ENCODE data around the gene CALY.

The CALY gene

DNA sequence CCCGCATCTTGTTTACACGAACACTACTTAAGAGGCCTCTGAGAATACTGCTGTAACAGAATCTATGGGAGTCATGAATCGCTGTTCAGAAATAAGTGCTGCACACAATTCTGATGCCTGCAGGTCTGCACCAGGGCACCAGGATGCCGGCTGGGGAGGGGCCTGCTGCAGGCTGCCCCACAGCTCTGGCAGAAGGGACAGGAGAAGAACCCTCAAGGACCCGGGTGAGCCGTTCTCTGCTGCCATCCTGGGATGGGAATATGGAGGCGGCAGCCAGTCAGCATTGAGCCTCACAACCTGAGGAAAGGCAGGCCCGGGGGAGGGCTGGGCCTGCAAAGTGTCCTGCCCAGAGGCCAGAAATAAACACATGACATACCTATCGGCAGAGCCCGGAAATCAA is 39.2 kb downstream of the CALY start:
- H3K4me1 ChIP-seq (ENCODE audit: control insufficient read depth, insufficient read depth, low read length, unreplicated experiment): peaks cover 19% of the 10 kb centered on the region
- H2AFZ ChIP-seq (ENCODE audit: low read length, unreplicated experiment): no peak overlapping the region
- no peak overlapping the region for H3K4me3 ChIP-seq (ENCODE audit: low read depth, low read length)
- no peaks in the 10 kb centered on the region for H3K27me3 ChIP-seq (ENCODE audit: insufficient read depth, low read length)
- peaks cover 27% of the 10 kb centered on the region; the same call in 1 of the 2 replicates for H3K36me3 ChIP-seq (ENCODE audit: insufficient read depth, low read length)
- no peak overlapping the region for H3K27ac ChIP-seq (ENCODE audit: low read depth, low read length)
- no peaks in the 10 kb centered on the region for H3K79me2 ChIP-seq (ENCODE audit: control insufficient read depth, insufficient read depth, low read length, unreplicated experiment)

GRCh38 chr10:133295426-133296320 is 41.0 kb downstream of the CALY start:
- H3K4me1 ChIP-seq (ENCODE audit: control insufficient read depth, insufficient read depth, low read length, unreplicated experiment): peaks cover 21% of the 10 kb centered on the region
- no peak overlapping the region for H3K27ac ChIP-seq (ENCODE audit: low read depth, low read length)
- no peak overlapping the region for H2AFZ ChIP-seq (ENCODE audit: low read length, unreplicated experiment)
- no peak overlapping the region for H3K4me3 ChIP-seq (ENCODE audit: low read depth, low read length)
- H3K79me2 ChIP-seq (ENCODE audit: control insufficient read depth, insufficient read depth, low read length, unreplicated experiment): no peaks in the 10 kb centered on the region
- H3K36me3 ChIP-seq (ENCODE audit: insufficient read depth, low read length): peaks cover 27% of the 10 kb centered on the region
- no peaks in the 10 kb centered on the region for H3K27me3 ChIP-seq (ENCODE audit: insufficient read depth, low read length)

GRCh38 chr10:133294189-133294588 is 42.5 kb downstream of the CALY start:
- no peaks in the 10 kb centered on the region for H3K79me2 ChIP-seq (ENCODE audit: control insufficient read depth, insufficient read depth, low read length, unreplicated experiment)
- H3K4me1 ChIP-seq (ENCODE audit: control insufficient read depth, insufficient read depth, low read length, unreplicated experiment): peaks cover 21% of the 10 kb centered on the region
- peak overlapping the region; percentile 39 for H3K27ac ChIP-seq (ENCODE audit: low read depth, low read length)
- H3K36me3 ChIP-seq (ENCODE audit: insufficient read depth, low read length): peaks cover 24% of the 10 kb centered on the region
- no peak overlapping the region for H3K4me3 ChIP-seq (ENCODE audit: low read depth, low read length)
- no peaks in the 10 kb centered on the region for H3K27me3 ChIP-seq (ENCODE audit: insufficient read depth, low read length)
- H2AFZ ChIP-seq (ENCODE audit: low read length, unreplicated experiment): no peak overlapping the region

DNA sequence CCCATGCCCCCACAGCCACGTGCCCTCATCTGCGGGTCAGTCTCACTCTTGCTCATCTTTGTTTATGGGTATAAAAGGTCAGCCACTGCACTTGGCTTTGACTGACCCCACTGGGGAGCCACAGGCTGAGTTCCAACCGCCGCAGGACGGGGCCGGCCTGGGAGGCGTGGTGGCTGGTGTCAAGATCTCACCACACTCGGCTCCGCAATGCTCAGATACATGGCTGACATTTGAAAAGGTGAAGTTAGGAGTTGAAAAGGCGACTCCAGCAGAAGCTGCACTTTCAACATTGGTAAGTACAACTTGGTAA is 42.9 kb downstream of the CALY start:
- no peaks in the 10 kb centered on the region for H3K79me2 ChIP-seq (ENCODE audit: control insufficient read depth, insufficient read depth, low read length, unreplicated experiment)
- H3K27me3 ChIP-seq (ENCODE audit: insufficient read depth, low read length): no peaks in the 10 kb centered on the region
- H3K4me3 ChIP-seq (ENCODE audit: low read depth, low read length): no peak overlapping the region
- peaks cover 23% of the 10 kb centered on the region for H3K36me3 ChIP-seq (ENCODE audit: insufficient read depth, low read length)
- no peak overlapping the region for H2AFZ ChIP-seq (ENCODE audit: low read length, unreplicated experiment)
- peaks cover 21% of the 10 kb centered on the region for H3K4me1 ChIP-seq (ENCODE audit: control insufficient read depth, insufficient read depth, low read length, unreplicated experiment)
- peak overlapping the region; percentile 39; the same call in 1 of the 2 replicates for H3K27ac ChIP-seq (ENCODE audit: low read depth, low read length)

DNA sequence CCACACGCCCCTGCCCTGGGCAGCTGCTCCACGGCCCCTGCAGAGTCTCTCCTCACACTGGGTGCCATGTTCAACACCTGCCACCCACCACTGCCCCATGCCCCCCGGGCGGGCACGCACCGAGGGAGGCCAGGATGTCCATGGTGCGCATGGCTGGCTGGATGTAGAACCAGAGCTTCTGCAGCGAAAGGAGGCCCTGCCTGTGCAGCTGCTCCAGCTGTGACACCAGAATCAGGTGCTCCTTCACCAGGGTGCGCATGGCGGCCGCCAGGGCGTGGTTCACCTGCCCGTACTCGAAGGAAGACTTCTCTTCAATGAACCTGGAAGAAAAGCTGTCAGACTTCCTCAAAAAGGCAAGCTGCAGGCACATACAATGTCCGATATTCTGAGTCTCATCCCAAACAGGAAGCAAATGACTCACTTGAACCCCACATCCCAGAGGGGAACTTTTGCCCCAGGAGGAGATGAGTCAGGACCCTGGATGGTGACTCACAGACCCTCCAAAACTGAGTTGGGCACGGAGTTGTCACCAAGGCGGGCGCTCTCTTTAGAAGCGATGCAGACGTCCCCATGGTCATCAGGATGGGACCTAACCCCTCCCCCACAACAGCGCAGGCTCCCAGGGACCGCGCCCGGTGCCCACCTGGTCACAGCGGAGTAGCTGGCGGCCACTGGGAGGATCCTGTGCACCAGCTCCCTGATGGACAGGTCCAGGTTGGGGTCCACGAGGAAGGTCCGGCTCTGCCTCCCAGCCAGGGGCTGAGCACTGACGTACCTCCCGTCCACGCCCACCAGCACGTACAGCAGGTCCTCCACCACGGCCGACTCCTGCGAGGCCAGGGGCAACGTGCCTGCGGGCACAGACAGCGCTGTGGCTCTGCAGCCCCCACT is 43.5 kb downstream of the CALY start:
- Histone ChIP-seq H2AFZ (ENCODE audit: low read length, unreplicated experiment) (no peak overlapping the region), H3K79me2 (ENCODE audit: control insufficient read depth, insufficient read depth, low read length, unreplicated experiment) (no peaks in the 10 kb centered on the region), H3K4me1 (ENCODE audit: control insufficient read depth, insufficient read depth, low read length, unreplicated experiment) (peaks cover 21% of the 10 kb centered on the region), H3K27ac (ENCODE audit: low read depth, low read length) (peak overlapping the region; percentile 12; the same call in 1 of the 2 replicates), H3K27me3 (ENCODE audit: insufficient read depth, low read length) (no peaks in the 10 kb centered on the region), H3K4me3 (ENCODE audit: low read depth, low read length) (peak overlapping the region; percentile 51), H3K36me3 (ENCODE audit: insufficient read depth, low read length) (peaks cover 23% of the 10 kb centered on the region)

- Histone ChIP-seq H3K4me3 (ENCODE audit: low read depth, low read length) (no peak overlapping the region), H3K36me3 (ENCODE audit: insufficient read depth, low read length) (peaks cover 24% of the 10 kb centered on the region), H3K79me2 (ENCODE audit: control insufficient read depth, insufficient read depth, low read length, unreplicated experiment) (no peaks in the 10 kb centered on the region), H3K27me3 (ENCODE audit: insufficient read depth, low read length) (no peaks in the 10 kb centered on the region), H3K4me1 (ENCODE audit: control insufficient read depth, insufficient read depth, low read length, unreplicated experiment) (peaks cover 21% of the 10 kb centered on the region), H3K27ac (ENCODE audit: low read depth, low read length) (no peak overlapping the region), H2AFZ (ENCODE audit: low read length, unreplicated experiment) (no peak overlapping the region)
Observed at GRCh38 chr10:133289761-133290160, 46.9 kb downstream of the CALY start.

DNA sequence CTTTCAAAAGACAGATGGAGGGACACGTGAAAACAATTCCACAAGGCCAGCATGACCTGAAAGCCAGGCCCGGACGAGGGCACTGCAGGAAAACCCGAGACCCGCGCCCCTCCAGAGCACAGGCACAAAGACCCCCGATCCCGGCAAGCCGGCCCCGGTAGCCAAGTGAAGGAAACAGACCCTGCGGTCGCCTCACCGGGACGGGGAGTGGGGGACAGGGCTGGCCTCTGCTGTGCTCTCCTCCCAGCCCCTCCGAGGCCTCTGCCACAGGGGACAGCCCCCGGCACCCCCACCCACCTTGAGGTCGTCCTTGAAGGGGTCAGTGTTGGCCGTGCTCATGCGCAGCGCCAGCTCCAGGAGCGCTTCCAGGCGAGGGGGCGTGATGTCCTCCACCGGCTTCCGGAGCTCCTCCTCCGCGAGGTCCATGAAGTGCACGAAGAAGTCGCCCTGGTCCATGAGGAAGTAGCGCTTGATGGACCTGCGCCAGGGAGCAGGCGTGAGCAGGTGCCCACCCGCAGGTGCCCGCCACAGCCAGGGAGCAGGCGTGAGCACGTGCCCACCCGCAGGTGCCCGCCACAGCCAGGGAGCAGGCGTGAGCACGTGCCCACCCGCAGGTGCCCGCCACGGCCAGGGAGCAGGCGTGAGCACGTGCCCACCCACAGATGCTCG is 48.7 kb downstream of the CALY start:
- H3K4me3 ChIP-seq (ENCODE audit: low read depth, low read length): no peak overlapping the region
- no peaks in the 10 kb centered on the region for H3K27me3 ChIP-seq (ENCODE audit: insufficient read depth, low read length)
- no peak overlapping the region for H3K27ac ChIP-seq (ENCODE audit: low read depth, low read length)
- H3K36me3 ChIP-seq (ENCODE audit: insufficient read depth, low read length): peaks cover 26% of the 10 kb centered on the region
- peaks cover 6% of the 10 kb centered on the region for H3K4me1 ChIP-seq (ENCODE audit: control insufficient read depth, insufficient read depth, low read length, unreplicated experiment)
- no peaks in the 10 kb centered on the region for H3K79me2 ChIP-seq (ENCODE audit: control insufficient read depth, insufficient read depth, low read length, unreplicated experiment)
- no peak overlapping the region for H2AFZ ChIP-seq (ENCODE audit: low read length, unreplicated experiment)

GRCh38 chr10:133286366-133286765 is 50.3 kb downstream of the CALY start:
- Histone ChIP-seq H3K27me3 (ENCODE audit: insufficient read depth, low read length) (no peaks in the 10 kb centered on the region), H3K27ac (ENCODE audit: low read depth, low read length) (no peak overlapping the region), H3K4me1 (ENCODE audit: control insufficient read depth, insufficient read depth, low read length, unreplicated experiment) (no peaks in the 10 kb centered on the region), H3K4me3 (ENCODE audit: low read depth, low read length) (no peak overlapping the region), H2AFZ (ENCODE audit: low read length, unreplicated experiment) (no peak overlapping the region), H3K36me3 (ENCODE audit: insufficient read depth, low read length) (peaks cover 26% of the 10 kb centered on the region), H3K79me2 (ENCODE audit: control insufficient read depth, insufficient read depth, low read length, unreplicated experiment) (no peaks in the 10 kb centered on the region)

- H3K27ac ChIP-seq (ENCODE audit: low read depth, low read length): no peak overlapping the region
- no peaks in the 10 kb centered on the region for H3K79me2 ChIP-seq (ENCODE audit: control insufficient read depth, insufficient read depth, low read length, unreplicated experiment)
- peaks cover 23% of the 10 kb centered on the region; the same call in 1 of the 2 replicates for H3K36me3 ChIP-seq (ENCODE audit: insufficient read depth, low read length)
- H3K4me3 ChIP-seq (ENCODE audit: low read depth, low read length): no peak overlapping the region
- no peaks in the 10 kb centered on the region for H3K27me3 ChIP-seq (ENCODE audit: insufficient read depth, low read length)
- no peak overlapping the region for H2AFZ ChIP-seq (ENCODE audit: low read length, unreplicated experiment)
- no peaks in the 10 kb centered on the region for H3K4me1 ChIP-seq (ENCODE audit: control insufficient read depth, insufficient read depth, low read length, unreplicated experiment)
Observed at GRCh38 chr10:133285217-133285616, 51.5 kb downstream of the CALY start.

- H3K27ac ChIP-seq (ENCODE audit: low read depth, low read length): no peak overlapping the region
- H3K4me3 ChIP-seq (ENCODE audit: low read depth, low read length): no peak overlapping the region
- no peaks in the 10 kb centered on the region for H3K79me2 ChIP-seq (ENCODE audit: control insufficient read depth, insufficient read depth, low read length, unreplicated experiment)
- no peak overlapping the region for H2AFZ ChIP-seq (ENCODE audit: low read length, unreplicated experiment)
- H3K36me3 ChIP-seq (ENCODE audit: insufficient read depth, low read length): peaks cover 21% of the 10 kb centered on the region; the same call in 1 of the 2 replicates
- H3K4me1 ChIP-seq (ENCODE audit: control insufficient read depth, insufficient read depth, low read length, unreplicated experiment): no peaks in the 10 kb centered on the region
- H3K27me3 ChIP-seq (ENCODE audit: insufficient read depth, low read length): no peaks in the 10 kb centered on the region
Observed at GRCh38 chr10:133283931-133284330, 52.8 kb downstream of the CALY start.

Data from ACC112 (cell line).